B cell (primary cell): ENCODE data around the gene LYPLAL1. TPM values are rescaled to one million over a fixed set of nuclear protein-coding genes. Genes with fewer than 3 reads are reported as not detected.

ENCODE experiments used
- ATAC-seq: fragments of 200-7000 bp; cut with Tn5 transposase; one replicate; pipeline ENCODE4 v1.10.0; 2021; ENCODE audit warnings: low read depth, mild to moderate bottlenecking, moderate number of reproducible peaks, moderate library complexity
- CTCF ChIA-PET: fragments of 350-600 bp; sonication (Branson Sonifier 250); formaldehyde crosslinking; loops from one replicate; lab custom pipeline; 2021; ENCODE audit warnings: antibody characterized with exemption, inconsistent platforms; lab: Charles Lee
- POLR2A ChIA-PET: fragments of 350-600 bp; sonication (Branson Sonifier 250); formaldehyde crosslinking; loops from one replicate; lab custom pipeline; 2021; ENCODE audit warnings: antibody characterized with exemption; lab: Charles Lee
- DNase-seq: peaks from one replicate; pipeline ENCODE4 v3.0.0; 2013
- H2AFZ ChIP-seq: 2 replicates; pipeline ENCODE4 v1.6.1; 2012; ENCODE audit warnings: mild to moderate bottlenecking, low read depth, low read length; ENCODE audit not compliant: insufficient read depth, poor library complexity, severe bottlenecking
- H3K27ac ChIP-seq, 2 donors: 1 replicate in 1 of 2; 2 replicates in 1 of 2; pipeline ENCODE4 v1.5.1; 2012 to 2013; ENCODE audit warnings: low read length in 2 of 2, mild to moderate bottlenecking in 2 of 2, moderate library complexity in 1 of 2
- H3K27me3 ChIP-seq, 4 experiments: fragments of 200-600 bp in 1 of 4; sonication (generic) in 1 of 4; replicated peaks in 1 of 4; 1 replicate in 2 of 4; 2 replicates in 2 of 4; pipeline versions ENCODE4 v1.6.1 to v1.7.0; 2013 to 2016; ENCODE audit warnings: low read length in 3 of 4, mild to moderate bottlenecking in 2 of 4, mixed read lengths in 1 of 4, moderate library complexity in 1 of 4; ENCODE audit not compliant: insufficient read depth in 4 of 4, control insufficient read depth in 3 of 4; ENCODE audit errors: control extremely low read depth in 1 of 4
- H3K36me3 ChIP-seq, 2 experiments: replicated peaks in 1 of 2; 1 replicate in 1 of 2; 2 replicates in 1 of 2; pipeline versions ENCODE4 v1.6.1 to v1.7.1; 2013; ENCODE audit warnings: low read length in 1 of 2; ENCODE audit not compliant: insufficient read depth in 2 of 2, control insufficient read depth in 1 of 2; ENCODE audit errors: control extremely low read depth in 1 of 2, extremely low read depth in 1 of 2
- H3K4me1 ChIP-seq, 2 donors: fragments of 200-600 bp in 1 of 2; sonication (generic) in 1 of 2; 1 replicate in 1 of 2; 2 replicates in 1 of 2; pipeline versions ENCODE4 v1.5.1 to v1.6.1; 2013 to 2017; ENCODE audit warnings: low read length in 2 of 2; ENCODE audit not compliant: control insufficient read depth in 2 of 2, insufficient read depth in 2 of 2
- H3K4me2 ChIP-seq: replicated peaks from 2 replicates; pipeline ENCODE3; 2012; ENCODE audit warnings: mild to moderate bottlenecking, low read depth, low read length; ENCODE audit not compliant: poor library complexity, severe bottlenecking
- H3K4me3 ChIP-seq, 5 experiments: fragments of 200-600 bp in 1 of 5; sonication (generic) in 1 of 5; 1 replicate in 3 of 5; 2 replicates in 2 of 5; pipeline versions ENCODE4 v1.5.1 to v1.7.0; 2011 to 2016; ENCODE audit warnings: low read length in 4 of 5, mild to moderate bottlenecking in 4 of 5, low read depth in 2 of 5, control low read depth in 1 of 5, moderate library complexity in 1 of 5; ENCODE audit not compliant: insufficient read depth in 1 of 5; ENCODE audit errors: control extremely low read depth in 1 of 5, extremely low read depth in 1 of 5
- H3K79me2 ChIP-seq: fragments of 200-600 bp; sonication (generic); one replicate; pipeline ENCODE4 v1.6.0; 2016; ENCODE audit warnings: low read length; ENCODE audit not compliant: control insufficient read depth, insufficient read depth
- H3K9ac ChIP-seq: fragments of 200-600 bp; sonication (generic); 2 replicates; pipeline ENCODE4 v1.6.1; 2017; ENCODE audit warnings: mild to moderate bottlenecking, low read length, moderate library complexity
- H3K9me3 ChIP-seq, 3 donors: one replicate each; pipeline versions ENCODE4 v1.6.1 to v1.7.1; 2013; ENCODE audit warnings: low read length in 2 of 3; ENCODE audit not compliant: control insufficient read depth in 2 of 3, insufficient read depth in 1 of 3; ENCODE audit errors: control extremely low read depth in 1 of 3
- H4K20me1 ChIP-seq: 2 replicates; pipeline ENCODE4 v1.6.0; 2012; ENCODE audit warnings: mild to moderate bottlenecking, low read length; ENCODE audit not compliant: insufficient read depth, control insufficient read depth, poor library complexity, severe bottlenecking
- H3K27ac Mint-ChIP-seq: one replicate; pipeline ENCODE4 v1.8.0; 2021; ENCODE audit warnings: mixed read lengths
- H3K27me3 Mint-ChIP-seq: one replicate; pipeline ENCODE4 v1.8.0; 2021; ENCODE audit warnings: mixed read lengths
- H3K4me1 Mint-ChIP-seq: one replicate; pipeline ENCODE4 v1.8.0; 2021; ENCODE audit warnings: mixed read lengths
- H3K4me3 Mint-ChIP-seq: one replicate; pipeline ENCODE4 v1.8.0; 2021; ENCODE audit warnings: mixed read lengths
- H3K9me3 Mint-ChIP-seq: one replicate; pipeline ENCODE4 v1.8.0; 2022; ENCODE audit warnings: mixed read lengths; ENCODE audit not compliant: insufficient read depth
- CTCF ChIP-seq: fragments of 200-600 bp; IDR thresholded peaks from one replicate; pipeline ENCODE4 v1.8.0; 2022; ENCODE audit warnings: antibody characterized with exemption, mild to moderate bottlenecking
- EZH2 ChIP-seq: IDR thresholded peaks from 2 replicates; pipeline ENCODE4 v1.6.1; 2012; ENCODE audit warnings: borderline replicate concordance, low read depth, mild to moderate bottlenecking, moderate library complexity, low read length; ENCODE audit not compliant: insufficient read depth, poor library complexity, severe bottlenecking
- WGBS: methylation state at CpG from one replicate; pipeline ENCODE4 v1.1.5; 2013; ENCODE audit warnings: missing lambda C conversion rate; ENCODE audit not compliant: insufficient coverage; 5-methylcytosine and 5-hydroxymethylcytosine counted together
- intact Hi-C: fragments of 100-400 bp; cut with micrococcal nuclease; formaldehyde crosslinking; loops from one replicate; pipeline ENCODE4 v1.10.0; 2022
- polyA plus RNA-seq: library from polyadenylated mRNA; depleted of rRNA; stranded (reverse); fragments of >200 nt; gene quantifications from 2 replicates; pipeline ENCODE4 v1.2.3, GENCODE V29; 2012
- total RNA-seq, 2 donors: library from RNA; stranded (reverse); fragments of 120-200 nt in 1 of 2; gene quantifications; 1 replicate in 1 of 2; 2 replicates in 1 of 2; pipeline versions ENCODE4 v1.2.3 to v1.2.4, GENCODE V29; 2013 to 2022

LYPLAL1 gene
- total and polyA plus RNA-seq, 2 donors (not counting 1 experiment from before 2014, with no cell fraction given), result 27.0 to 65.4 TPM

DNA sequence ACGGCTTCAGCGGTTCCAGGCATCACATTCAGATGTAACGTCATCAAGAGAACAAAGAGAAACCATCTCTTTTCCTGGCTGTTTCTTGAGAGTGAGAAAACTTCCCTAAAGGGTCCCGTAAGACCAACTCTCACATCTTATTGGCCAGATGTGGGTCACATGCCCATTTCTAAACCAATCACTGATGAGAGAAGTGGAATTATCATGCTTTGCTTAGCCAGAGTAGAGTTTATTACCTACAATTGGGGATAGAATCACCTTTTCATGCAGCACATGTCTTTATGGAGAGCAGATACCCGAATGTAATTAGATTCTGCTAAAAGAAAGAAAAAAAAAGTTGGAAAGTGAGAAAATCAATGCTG lies 54.4 kb downstream of the LYPLAL1 start:
- Histone ChIP-seq H2AFZ (no peak overlapping the region), H3K4me1 (no peaks in the 10 kb centered on the region), H4K20me1 (no peaks in the 10 kb centered on the region), H3K9ac (no peak overlapping the region), H3K4me3 (no peak overlapping the region), H3K4me2 (no peak overlapping the region), H3K36me3 (peaks cover 0 to 5% of the 10 kb centered on the region in 2 experiments), H3K27ac (no peak overlapping the region), H3K27me3 (no peaks in the 10 kb centered on the region), H3K9me3 (no peaks in the 10 kb centered on the region), H3K79me2 (no peaks in the 10 kb centered on the region)
- POLR2A ChIA-PET, result no interaction called here
- ATAC-seq (no peak), DNase-seq (no peak)
- CTCF ChIA-PET, result no interaction called here
- no peak overlapping the region for H3K4me3 Mint-ChIP-seq
- H3K9me3 Mint-ChIP-seq, result no peaks in the 10 kb centered on the region
- H3K27me3 Mint-ChIP-seq, result no peaks in the 10 kb centered on the region
- H3K27ac Mint-ChIP-seq, result no peak overlapping the region
- H3K4me1 Mint-ChIP-seq, result no peaks in the 10 kb centered on the region
- intact Hi-C loops, result no loop called here
- no CpG with 5 or more reads among the region's 5 CpGs for WGBS
- TF ChIP-seq CTCF (no peak), EZH2 (no peak)

GRCh38 chr1:219232890-219233289 lies 59.2 kb downstream of the LYPLAL1 start:
- no peaks in the 10 kb centered on the region for H4K20me1 ChIP-seq
- no CpG with 5 or more reads among the region's 2 CpGs for WGBS
- no peak overlapping the region for H3K4me2 ChIP-seq
- H3K4me1 ChIP-seq, result no peaks in the 10 kb centered on the region
- H3K36me3 ChIP-seq, result peaks cover 0 to 5% of the 10 kb centered on the region in 2 experiments
- intact Hi-C loops, result no loop called here
- TF ChIP-seq CTCF (no peak), EZH2 (no peak)
- POLR2A ChIA-PET, result no interaction called here
- no peak overlapping the region for H3K9ac ChIP-seq
- H3K27ac ChIP-seq, result no peak overlapping the region
- Mint-ChIP-seq H3K4me1 (no peaks in the 10 kb centered on the region), H3K9me3 (no peaks in the 10 kb centered on the region), H3K27me3 (no peaks in the 10 kb centered on the region), H3K27ac (no peak overlapping the region), H3K4me3 (no peak overlapping the region)
- ATAC-seq, result no peak
- no peaks in the 10 kb centered on the region for H3K9me3 ChIP-seq
- no peak overlapping the region for H2AFZ ChIP-seq
- H3K27me3 ChIP-seq, result no peaks in the 10 kb centered on the region
- CTCF ChIA-PET, result no interaction called here
- H3K4me3 ChIP-seq, result no peak overlapping the region
- no peak for DNase-seq
- H3K79me2 ChIP-seq, result no peaks in the 10 kb centered on the region
